Midbrain (tissue), 1 donor: ENCODE results near the gene S1PR5.

Experiments
- DNase-seq: peaks from one replicate; lab custom pipeline; 2025; lab: John Stamatoyannopoulos, UW

The S1PR5 gene

GRCh38 chr19:10514211-10515145 lies 2.8 kb downstream of the S1PR5 start:
- DNase-seq: no peak

GRCh38 chr19:10513223-10513622 lies 4.0 kb downstream of the S1PR5 start:
- no peak for DNase-seq

- no peak for DNase-seq
These were observed 6.9 kb downstream of the S1PR5 start for GRCh38 chr19:10510301-10510802.

- DNase-seq: no peak
These were observed 8.5 kb downstream of the S1PR5 start for GRCh38 chr19:10508707-10509106.

GRCh38 chr19:10508036-10508435 lies 9.2 kb downstream of the S1PR5 start:
- DNase-seq: no peak

- DNase-seq: peak; percentile 68
These were observed 11.5 kb downstream of the S1PR5 start for GRCh38 chr19:10505583-10506229.

GRCh38 chr19:10503002-10503789 lies 14.1 kb downstream of the S1PR5 start, which contains the start of gene KEAP1:
Gene KEAP1 (minus strand): TSS chr19:10503356. CDS start chr19:10500033, 3,323 bp downstream.
- DNase-seq: no peak

GRCh38 chr19:10502524-10503001 lies 14.7 kb downstream of the S1PR5 start:
- peak; percentile 91 for DNase-seq

- peak; percentile 81 for DNase-seq
These were observed 15.2 kb downstream of the S1PR5 start for GRCh38 chr19:10501971-10502523.

- DNase-seq: no peak
These were observed 17.0 kb downstream of the S1PR5 start for GRCh38 chr19:10500247-10500592.

GRCh38 chr19:10499550-10500246 lies 17.5 kb downstream of the S1PR5 start:
- DNase-seq: no peak

GRCh38 chr19:10497371-10497770 lies 19.9 kb downstream of the S1PR5 start:
- no peak for DNase-seq

- DNase-seq: no peak
These were observed 25.7 kb downstream of the S1PR5 start for GRCh38 chr19:10491472-10492047.

- no peak for DNase-seq
These were observed 30.7 kb downstream of the S1PR5 start for GRCh38 chr19:10486551-10486950.

GRCh38 chr19:10478903-10479384 lies 38.3 kb downstream of the S1PR5 start:
- peak; percentile 96 for DNase-seq

- no peak for DNase-seq
These were observed 38.8 kb downstream of the S1PR5 start for GRCh38 chr19:10478476-10478875.

GRCh38 chr19:10474962-10475451 lies 42.2 kb downstream of the S1PR5 start:
- DNase-seq: no peak

- no peak for DNase-seq
These were observed 44.1 kb downstream of the S1PR5 start for GRCh38 chr19:10473192-10473591.

- no peak for DNase-seq
These were observed 45.3 kb downstream of the S1PR5 start for GRCh38 chr19:10471909-10472308.

- DNase-seq: no peak
These were observed 49.1 kb downstream of the S1PR5 start for GRCh38 chr19:10468133-10468532.
